NCI-H1105 (cell line): ENCODE results near the gene PERM1.
"Not testable (repeated sequence)": the region's sequence is repeated elsewhere in the genome, so short reads cannot be mapped to it uniquely, and the experiment has no call there.

Experiments used
- DNase-seq: peaks from one replicate; lab custom pipeline; 2025; lab: John Stamatoyannopoulos, UW

The PERM1 gene

GRCh38 chr1:998995-999724, 17.3 kb upstream of the PERM1 start:
- DNase-seq, result no peak

GRCh38 chr1:998745-998994, 16.8 kb upstream of the PERM1 start:
- no peak for DNase-seq

GRCh38 chr1:997993-998744, 16.3 kb upstream of the PERM1 start:
- DNase-seq, result no peak

DNA sequence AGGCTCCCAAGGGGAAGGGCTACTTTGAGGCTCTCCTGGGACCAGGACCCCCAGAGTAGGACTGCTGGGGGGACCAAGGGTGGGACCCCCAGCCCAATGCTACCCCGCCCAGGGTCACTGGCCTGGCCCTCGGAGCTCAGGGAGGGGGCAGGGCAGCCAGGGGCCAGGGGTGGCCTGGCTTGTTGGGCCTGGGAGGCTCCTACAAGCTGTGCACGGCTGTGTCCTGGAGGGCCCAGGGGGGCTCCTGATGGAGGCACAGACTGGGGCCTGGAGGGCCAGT, 15.8 kb upstream of the PERM1 start:
- DNase-seq, result no peak

DNA sequence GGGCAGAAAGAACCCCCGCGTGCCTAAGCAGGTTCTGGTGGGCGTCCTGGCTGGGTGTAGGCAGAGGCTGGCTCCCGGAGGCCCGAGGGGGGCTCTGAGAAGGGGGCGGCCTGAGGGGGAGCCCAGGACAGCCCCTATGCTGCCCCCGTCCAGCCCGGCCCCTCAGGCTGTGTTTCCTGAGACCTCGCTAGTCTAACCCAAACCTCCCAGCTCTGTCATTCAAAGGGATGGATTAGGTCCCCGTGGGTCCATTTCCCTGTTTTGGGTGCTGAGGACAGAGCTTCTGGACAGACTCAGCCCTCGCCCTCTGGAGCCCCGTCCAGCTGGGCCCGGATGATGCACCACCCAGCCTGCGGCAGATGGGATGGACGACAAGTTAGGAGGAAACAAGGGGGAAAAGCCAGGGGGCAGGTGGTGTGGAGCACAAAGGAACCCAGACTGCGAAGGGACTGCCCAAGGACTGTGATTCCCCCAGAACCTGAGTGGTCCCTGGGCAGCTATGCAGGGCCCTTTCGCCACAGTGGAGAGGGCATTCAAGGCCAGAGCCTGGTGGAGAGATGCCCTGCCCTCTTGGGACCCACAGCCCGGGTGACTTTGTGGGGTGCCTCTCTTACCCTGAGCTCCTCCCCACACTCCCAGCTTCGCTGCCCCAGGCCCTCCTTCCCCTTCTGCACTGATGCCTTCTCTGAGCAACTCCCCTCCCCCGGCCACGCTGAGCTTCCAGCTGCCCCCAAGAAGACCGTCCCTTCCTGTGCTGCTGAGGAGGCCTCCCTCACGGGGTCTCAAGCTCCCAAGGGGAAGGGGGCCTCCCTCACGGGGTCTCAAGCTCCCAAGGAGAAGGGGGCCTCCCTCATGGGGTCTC, 15.2 kb upstream of the PERM1 start:
- DNase-seq, result no peak

GRCh38 chr1:995665-996633, 14.1 kb upstream of the PERM1 start:
- DNase-seq, result no peak

GRCh38 chr1:994546-994945, 12.7 kb upstream of the PERM1 start:
- DNase-seq, result not testable (repeated sequence)

- no peak for DNase-seq
These were observed 11.6 kb upstream of the PERM1 start for GRCh38 chr1:993379-993995.

- no peak for DNase-seq
These were observed 10.5 kb upstream of the PERM1 start for GRCh38 chr1:992362-992761.

DNA sequence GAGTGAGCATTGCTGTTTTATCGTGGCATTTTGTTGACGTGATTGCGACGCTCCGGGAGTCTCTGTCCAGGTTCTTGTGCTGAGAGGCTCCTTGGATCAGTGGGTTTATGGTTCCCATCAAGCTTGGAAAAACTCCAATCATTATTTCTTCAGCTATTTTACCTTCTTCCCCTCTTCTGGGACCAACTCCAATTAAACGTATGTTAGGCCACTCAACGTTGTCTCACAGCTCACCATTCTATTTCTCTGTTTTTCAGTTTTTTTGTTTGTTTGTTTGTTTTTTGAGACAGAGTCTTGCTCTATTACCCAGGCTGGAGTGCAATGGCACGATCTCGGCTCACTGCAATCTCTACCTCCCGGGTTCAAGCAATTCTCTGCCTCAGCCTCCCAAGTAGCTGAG, 10.0 kb upstream of the PERM1 start:
- DNase-seq, result no peak

- DNase-seq, result not testable (repeated sequence)
These were observed 9.4 kb upstream of the PERM1 start for GRCh38 chr1:991275-991674.

DNA sequence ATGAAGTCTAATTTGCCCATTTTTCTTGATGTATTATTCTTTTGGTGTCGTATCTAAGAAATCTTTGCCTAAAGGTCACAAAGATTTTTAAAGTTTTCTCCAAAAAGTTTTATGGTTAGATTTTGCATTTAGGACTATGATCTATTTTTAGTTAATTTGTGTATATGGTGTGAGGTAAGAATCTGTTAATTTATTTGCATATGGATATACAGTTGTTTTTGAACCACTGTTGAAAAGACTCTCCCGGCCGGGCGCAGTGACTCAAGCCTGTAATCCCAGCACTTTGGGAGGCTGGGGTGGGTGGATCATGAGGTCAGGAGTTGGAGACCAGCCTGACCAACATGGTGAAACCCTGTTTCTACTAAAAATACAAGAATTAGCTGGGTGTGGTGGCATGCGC, 6.2 kb upstream of the PERM1 start:
- not testable (repeated sequence) for DNase-seq

- DNase-seq, result no peak
These were observed 3.2 kb upstream of the PERM1 start for GRCh38 chr1:985126-985525.

- no peak for DNase-seq
These were observed 2.6 kb upstream of the PERM1 start for GRCh38 chr1:984476-984814.

- DNase-seq, result no peak
These were observed 2.0 kb upstream of the PERM1 start for GRCh38 chr1:983798-984475.

DNA sequence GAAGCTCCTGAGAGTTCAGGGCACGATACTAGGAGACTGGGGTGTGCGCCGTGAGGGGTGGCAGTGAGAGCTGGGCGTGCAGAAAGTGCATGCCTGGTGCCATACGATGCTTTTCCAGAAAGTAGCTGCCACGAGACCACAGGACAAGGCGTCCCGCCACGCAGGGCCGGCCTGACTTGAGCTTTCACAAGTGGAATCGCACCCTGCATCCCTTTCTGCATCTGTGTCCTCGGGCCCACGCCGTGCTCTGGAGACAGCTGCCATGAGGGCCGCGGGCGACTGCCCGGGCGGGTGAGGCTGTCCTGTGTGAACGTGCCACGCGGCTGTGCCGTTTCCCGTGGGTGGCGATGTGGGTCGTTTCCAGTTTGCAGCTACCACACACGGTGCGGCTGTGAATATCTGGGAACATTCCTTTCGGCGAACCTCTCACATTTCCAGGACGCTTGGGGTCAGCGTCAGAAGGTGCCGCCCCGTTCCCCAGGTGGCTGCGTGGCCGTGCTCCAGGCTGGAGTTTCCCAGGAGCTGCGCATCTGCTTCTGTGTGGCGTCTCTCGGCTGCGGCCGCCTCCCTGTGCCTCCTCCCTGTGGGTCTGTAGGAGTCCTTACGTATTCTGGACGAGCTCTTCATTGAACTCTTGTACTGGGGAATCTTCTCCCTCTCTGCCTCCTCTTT, 1.0 kb upstream of the PERM1 start:
- DNase-seq, result no peak

GRCh38 chr1:981491-981954, 370 bp downstream of the PERM1 start:
- no peak for DNase-seq

- no peak for DNase-seq
These were observed 1.1 kb downstream of the PERM1 start for GRCh38 chr1:980602-981395.

DNA sequence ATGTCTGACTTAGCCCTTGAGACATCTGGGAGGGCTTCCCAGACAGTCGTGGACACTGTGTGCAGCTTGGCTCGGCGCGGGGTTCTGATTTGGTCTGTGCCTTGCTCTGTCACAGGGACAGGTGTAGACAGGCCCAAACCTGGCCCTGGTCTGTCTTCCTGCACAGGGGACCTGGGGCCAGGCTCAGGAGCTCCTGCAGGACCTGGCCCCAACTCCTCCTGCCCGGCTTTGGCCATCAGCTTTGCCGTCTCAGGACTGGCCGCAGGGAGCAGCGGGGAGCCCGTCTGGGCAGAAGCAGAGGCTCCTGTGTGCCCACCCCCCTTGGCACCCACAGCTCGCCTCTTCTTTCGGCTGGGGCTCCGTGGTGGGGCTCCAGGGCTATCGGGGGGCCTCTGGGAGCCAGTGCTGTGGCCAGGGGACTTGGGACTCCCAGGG, 1.7 kb downstream of the PERM1 start:
- no peak for DNase-seq

DNA sequence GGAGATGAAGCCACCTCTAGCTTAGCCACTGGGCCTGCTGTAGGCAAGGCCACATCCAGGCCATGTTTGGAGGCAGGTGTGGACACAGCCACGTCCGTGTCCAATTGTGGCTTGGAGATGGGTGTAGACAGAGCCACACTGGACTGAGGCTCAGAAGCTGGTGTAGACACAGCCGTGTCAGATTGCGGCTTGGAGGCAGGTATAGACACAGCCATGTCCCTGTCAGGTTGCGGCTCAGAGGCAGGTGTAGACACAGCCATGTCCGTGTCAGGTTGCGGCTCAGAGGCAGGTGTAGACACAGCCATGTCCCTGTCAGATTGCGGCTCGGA, 2.2 kb downstream of the PERM1 start:
- DNase-seq, result no peak
